Stomach smooth muscle (tissue), 2 donors: ENCODE data around the gene PDE9A.
A peak's percentile ranks its signal among the peaks of the same experiment; 100 is the strongest.

Source experiments
- H3K27ac ChIP-seq: one replicate; pipeline ENCODE4 v1.7.0; 2013; ENCODE audit warnings: mild to moderate bottlenecking, low read length, inconsistent platforms
- H3K27me3 ChIP-seq, 2 donors: one replicate each; pipeline ENCODE4 v1.7.0; 2013; ENCODE audit warnings: low read length in 2 of 2; ENCODE audit not compliant: insufficient read depth in 2 of 2, control insufficient read depth in 1 of 2
- H3K36me3 ChIP-seq, 2 donors: one replicate each; pipeline ENCODE4 v1.7.0; 2013; ENCODE audit warnings: low read length in 2 of 2; ENCODE audit not compliant: control insufficient read depth in 2 of 2, insufficient read depth in 2 of 2
- H3K4me1 ChIP-seq: one replicate; pipeline ENCODE4 v1.7.0; 2013; ENCODE audit warnings: low read length; ENCODE audit not compliant: control insufficient read depth, insufficient read depth
- H3K4me3 ChIP-seq, 2 donors: one replicate each; pipeline ENCODE4 v1.7.0; 2013; ENCODE audit warnings: low read length in 2 of 2
- H3K9ac ChIP-seq, 2 donors: one replicate each; pipeline ENCODE4 v1.7.0; 2013; ENCODE audit warnings: low read length in 2 of 2, mild to moderate bottlenecking in 1 of 2
- H3K9me3 ChIP-seq, 2 donors: one replicate each; pipeline ENCODE4 v1.7.0; 2013; ENCODE audit warnings: low read length in 2 of 2; ENCODE audit not compliant: control insufficient read depth in 2 of 2
- donor health status: healthy.
- donor health status: Pancreatic carcinoma.

The PDE9A gene

GRCh38 chr21:42782723-42783242 lies 129.4 kb downstream of the PDE9A start:
- Histone ChIP-seq H3K4me1 (peaks cover 12% of the 10 kb centered on the region), H3K9ac (no peak overlapping the region), H3K36me3 (no peaks in the 10 kb centered on the region), H3K4me3 (no peak overlapping the region), H3K27ac (no peak overlapping the region), H3K27me3 (peaks cover 6 to 16% of the 10 kb centered on the region in 2 donors), H3K9me3 (no peaks in the 10 kb centered on the region)

DNA sequence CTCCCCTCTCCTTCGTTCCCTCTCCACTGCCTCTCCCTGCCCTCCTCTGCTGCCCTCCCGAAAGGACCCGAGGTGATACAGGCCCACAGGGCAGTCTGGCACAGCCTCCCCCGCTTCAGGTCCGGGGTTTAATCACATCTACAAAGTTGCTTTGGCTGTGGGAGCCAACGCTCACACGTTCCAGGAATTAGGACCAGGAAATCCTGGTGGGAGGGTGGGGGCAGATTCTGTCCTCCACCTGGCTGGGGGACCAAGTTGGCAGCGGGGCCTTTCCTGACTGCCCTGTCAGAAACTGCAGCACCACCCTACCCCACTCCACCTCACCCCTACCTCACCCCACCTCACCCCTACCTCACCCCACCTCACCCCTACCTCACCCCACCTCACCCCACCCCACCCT lies 130.9 kb downstream of the PDE9A start:
- Histone ChIP-seq H3K27ac (no peak overlapping the region), H3K9me3 (no peaks in the 10 kb centered on the region), H3K9ac (no peak overlapping the region), H3K36me3 (no peaks in the 10 kb centered on the region), H3K4me3 (peak overlapping the region in 1 of 2 donors; percentile 40), H3K4me1 (peaks cover 12% of the 10 kb centered on the region), H3K27me3 (peaks cover 6 to 16% of the 10 kb centered on the region in 2 donors)

DNA sequence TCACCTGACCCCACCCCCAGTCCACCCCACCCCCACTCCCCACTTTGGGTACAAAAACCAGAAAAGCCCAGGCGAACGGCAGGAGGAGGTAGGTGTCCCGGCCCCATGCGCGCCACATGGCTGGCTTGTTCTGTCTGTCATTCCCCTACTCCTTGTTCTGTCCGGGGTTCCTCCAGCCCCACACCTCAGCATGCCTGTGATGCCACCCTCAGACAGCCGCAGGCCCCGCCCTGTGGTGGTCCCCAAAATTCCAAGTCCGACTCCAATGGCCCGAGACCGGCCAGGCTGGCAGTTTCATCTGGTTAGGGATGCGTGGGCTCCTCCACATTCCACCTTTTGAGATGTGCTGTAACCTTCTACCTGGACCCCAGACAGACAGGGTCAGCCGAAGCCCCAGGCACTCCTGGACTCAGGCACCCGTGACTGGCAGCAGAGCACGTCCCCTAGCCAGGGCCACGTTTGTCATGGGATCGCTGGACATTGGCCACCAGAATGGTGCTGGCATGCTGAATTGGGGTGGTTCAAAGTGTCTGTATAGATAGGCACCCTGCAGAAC lies 131.6 kb downstream of the PDE9A start:
- Histone ChIP-seq H3K27me3 (peaks cover 6 to 16% of the 10 kb centered on the region in 2 donors), H3K4me1 (peaks cover 12% of the 10 kb centered on the region), H3K27ac (no peak overlapping the region), H3K9me3 (no peaks in the 10 kb centered on the region), H3K36me3 (no peaks in the 10 kb centered on the region), H3K9ac (no peak overlapping the region), H3K4me3 (no peak overlapping the region)

DNA sequence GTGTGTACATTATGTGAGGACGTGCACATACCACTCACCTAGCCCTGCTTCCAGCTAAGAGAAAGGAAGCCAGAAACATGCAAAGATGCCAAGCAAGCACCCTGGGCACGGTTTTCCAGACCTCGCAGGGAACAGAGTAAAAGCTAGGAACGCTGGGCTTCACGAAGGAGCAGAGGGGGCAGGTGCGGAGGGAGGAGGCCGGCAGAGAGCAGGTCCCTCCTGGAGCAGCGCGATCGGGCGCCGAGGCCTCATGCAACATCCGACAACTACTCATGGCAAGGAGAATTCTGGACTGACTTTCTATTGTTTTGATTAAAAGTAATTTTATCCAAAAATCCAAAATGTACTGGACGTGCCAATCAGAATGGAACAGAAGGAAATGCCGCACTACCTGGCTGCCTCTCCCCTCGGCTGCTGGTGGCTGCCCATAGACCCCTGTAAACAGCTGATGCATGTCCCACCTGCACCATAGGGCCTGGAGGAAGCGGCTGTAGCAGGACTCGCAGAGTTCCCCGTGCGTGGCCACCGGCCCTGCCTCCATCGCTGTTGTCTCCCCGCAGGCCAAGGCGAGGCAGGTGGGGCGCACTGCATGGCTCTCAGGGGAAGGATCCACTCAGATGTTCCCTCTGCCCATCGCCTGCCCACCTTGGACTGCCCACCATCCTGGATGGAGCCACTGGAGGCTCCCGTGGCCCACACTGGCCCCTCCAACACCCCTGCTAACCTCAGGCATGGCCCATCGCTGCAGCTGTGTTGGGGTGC lies 132.4 kb downstream of the PDE9A start:
- no peak overlapping the region for H3K9ac ChIP-seq
- H3K36me3 ChIP-seq: no peaks in the 10 kb centered on the region
- H3K27ac ChIP-seq: no peak overlapping the region
- H3K9me3 ChIP-seq: no peaks in the 10 kb centered on the region
- H3K27me3 ChIP-seq: peaks cover 6 to 14% of the 10 kb centered on the region in 2 donors
- H3K4me3 ChIP-seq: no peak overlapping the region
- peaks cover 11% of the 10 kb centered on the region for H3K4me1 ChIP-seq

DNA sequence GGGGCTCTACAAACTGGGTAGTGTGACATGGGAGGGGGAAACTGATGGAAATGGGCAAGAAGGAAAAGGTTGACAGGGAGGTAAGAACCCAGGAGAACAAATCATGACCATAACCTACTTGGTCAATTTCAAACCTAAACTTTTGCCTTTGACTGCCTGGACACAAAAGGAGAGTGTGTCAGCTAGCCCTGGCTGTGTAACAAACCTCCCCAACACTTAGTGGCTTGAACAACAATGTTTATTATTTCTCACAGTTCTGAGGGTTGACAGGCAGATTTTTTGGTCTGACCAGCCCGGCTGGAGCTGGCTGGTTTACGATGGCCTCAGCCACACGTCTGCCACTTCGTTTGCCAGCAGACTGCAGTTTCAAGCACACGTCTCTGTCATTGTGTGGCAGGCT lies 133.5 kb downstream of the PDE9A start:
- Histone ChIP-seq H3K27ac (no peak overlapping the region), H3K9me3 (no peaks in the 10 kb centered on the region), H3K36me3 (no peaks in the 10 kb centered on the region), H3K4me1 (peaks cover 2% of the 10 kb centered on the region), H3K27me3 (peaks cover 0 to 14% of the 10 kb centered on the region in 2 donors), H3K9ac (no peak overlapping the region), H3K4me3 (no peak overlapping the region)

GRCh38 chr21:42787613-42788012 lies 134.2 kb downstream of the PDE9A start:
- H3K36me3 ChIP-seq: no peaks in the 10 kb centered on the region
- no peaks in the 10 kb centered on the region for H3K4me1 ChIP-seq
- no peak overlapping the region for H3K27ac ChIP-seq
- H3K9ac ChIP-seq: no peak overlapping the region
- H3K27me3 ChIP-seq: peaks cover 0 to 12% of the 10 kb centered on the region in 2 donors
- H3K4me3 ChIP-seq: no peak overlapping the region
- no peaks in the 10 kb centered on the region for H3K9me3 ChIP-seq

- peaks cover 0 to 9% of the 10 kb centered on the region in 2 donors for H3K27me3 ChIP-seq
- H3K27ac ChIP-seq: no peak overlapping the region
- H3K9me3 ChIP-seq: no peaks in the 10 kb centered on the region
- no peaks in the 10 kb centered on the region for H3K4me1 ChIP-seq
- no peaks in the 10 kb centered on the region for H3K36me3 ChIP-seq
- H3K4me3 ChIP-seq: no peak overlapping the region
- no peak overlapping the region for H3K9ac ChIP-seq
These were observed 137.2 kb downstream of the PDE9A start for GRCh38 chr21:42790520-42791065.

- Histone ChIP-seq H3K9me3 (no peaks in the 10 kb centered on the region), H3K27me3 (no peaks in the 10 kb centered on the region), H3K4me3 (no peak overlapping the region), H3K36me3 (no peaks in the 10 kb centered on the region), H3K4me1 (no peaks in the 10 kb centered on the region), H3K27ac (no peak overlapping the region), H3K9ac (no peak overlapping the region)
These were observed 140.4 kb downstream of the PDE9A start for GRCh38 chr21:42793774-42794173.

GRCh38 chr21:42794551-42794950 lies 141.1 kb downstream of the PDE9A start:
- Histone ChIP-seq H3K36me3 (no peaks in the 10 kb centered on the region), H3K27me3 (no peaks in the 10 kb centered on the region), H3K9me3 (no peaks in the 10 kb centered on the region), H3K4me1 (no peaks in the 10 kb centered on the region), H3K9ac (no peak overlapping the region), H3K27ac (no peak overlapping the region), H3K4me3 (no peak overlapping the region)

GRCh38 chr21:42796327-42797062 lies 143.1 kb downstream of the PDE9A start:
- Histone ChIP-seq H3K4me3 (no peak overlapping the region), H3K4me1 (no peaks in the 10 kb centered on the region), H3K27ac (no peak overlapping the region), H3K36me3 (no peaks in the 10 kb centered on the region), H3K27me3 (no peaks in the 10 kb centered on the region), H3K9ac (no peak overlapping the region), H3K9me3 (no peaks in the 10 kb centered on the region)
